Activated CD8-positive, alpha-beta memory T cell treated with anti-CD3 and anti-CD28 coated beads, Interleukin-2, amount 50 U/mL, for 24 hours (primary cell): ENCODE results near the gene IFNL3.
"Not testable (repeated sequence)": the region's sequence is repeated elsewhere in the genome, so short reads cannot be mapped to it uniquely, and the experiment has no call there.

Source experiments
- DNase-seq: peaks from one replicate; pipeline ENCODE4 v3.0.0-alpha.2; 2020; ENCODE audit errors: extremely low read depth

IFNL3 gene

DNA sequence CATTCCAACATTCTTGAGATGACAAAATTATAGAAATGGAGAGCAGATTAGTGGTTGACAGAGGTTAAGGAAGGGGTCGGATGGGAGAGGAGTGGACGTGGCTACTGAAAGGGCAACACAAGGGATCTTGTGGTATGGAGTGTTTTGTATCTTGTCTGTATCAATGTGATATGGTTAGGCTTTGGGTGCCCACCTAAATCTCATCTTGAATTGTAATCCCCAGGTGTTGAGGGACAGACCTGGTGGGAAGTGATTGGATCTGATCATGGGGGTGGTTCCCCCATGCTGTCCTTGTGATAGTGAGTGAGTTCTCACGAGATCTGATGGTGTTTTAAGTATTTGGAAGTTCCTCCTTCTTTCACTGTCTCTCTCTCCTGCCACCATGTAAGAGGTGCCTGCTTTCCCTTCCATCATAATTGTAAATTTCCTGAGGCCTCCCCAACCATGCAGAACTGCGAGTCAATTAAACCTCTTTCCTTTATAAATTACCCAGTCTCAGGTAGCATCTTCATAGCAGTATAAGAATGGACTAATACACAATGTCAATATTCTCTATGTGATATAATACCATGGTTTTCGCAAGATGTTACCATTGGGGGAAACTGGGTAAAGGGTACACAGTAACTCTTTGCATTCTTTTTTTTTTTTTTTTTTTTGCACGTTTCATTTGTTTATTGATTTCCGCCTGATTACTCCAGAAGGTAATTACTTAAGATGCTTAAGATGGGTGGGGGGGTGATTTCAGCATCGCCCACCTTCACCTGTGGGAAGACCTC is 8.8 kb upstream of the IFNL3 start:
- DNase-seq = no peak

DNA sequence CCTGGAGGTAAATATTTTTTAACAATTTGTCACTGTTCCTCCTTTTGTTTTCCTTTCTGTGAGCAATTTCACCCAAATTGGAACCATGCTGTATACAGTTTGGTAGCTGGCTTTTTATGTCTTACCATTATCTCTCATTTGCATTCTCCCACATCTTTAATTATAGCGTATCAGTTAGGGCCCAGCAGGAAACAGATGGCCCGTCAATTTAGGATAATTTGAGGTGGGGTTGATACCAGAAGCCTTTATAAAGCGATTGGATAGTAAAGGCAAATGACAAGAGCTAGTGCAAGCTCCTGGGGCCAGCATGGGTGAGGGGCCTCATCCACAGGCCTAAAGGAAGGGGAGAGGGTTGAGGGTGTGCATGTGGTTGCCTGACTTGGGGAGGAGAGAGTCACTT is 7.7 kb upstream of the IFNL3 start:
- DNase-seq = no peak

DNA sequence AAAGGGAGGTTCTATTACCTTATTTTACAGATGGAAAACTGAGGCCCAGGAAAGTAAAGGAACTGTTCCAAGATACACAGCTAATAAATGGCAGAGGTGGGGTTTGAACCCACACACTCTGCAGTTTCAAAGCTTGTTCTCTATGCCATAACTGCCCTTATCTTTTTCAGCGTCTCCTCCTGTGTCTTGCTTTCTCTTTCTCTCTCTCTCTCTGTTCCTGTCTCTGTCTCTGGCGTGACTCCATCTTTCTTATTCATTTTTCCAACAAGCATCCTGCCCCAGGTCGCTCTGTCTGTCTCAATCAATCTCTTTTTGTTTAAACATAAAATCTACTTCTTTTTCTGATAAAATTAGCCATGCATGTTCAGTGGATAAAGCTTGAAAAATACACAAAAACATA is 7.0 kb upstream of the IFNL3 start:
- DNase-seq = no peak

DNA sequence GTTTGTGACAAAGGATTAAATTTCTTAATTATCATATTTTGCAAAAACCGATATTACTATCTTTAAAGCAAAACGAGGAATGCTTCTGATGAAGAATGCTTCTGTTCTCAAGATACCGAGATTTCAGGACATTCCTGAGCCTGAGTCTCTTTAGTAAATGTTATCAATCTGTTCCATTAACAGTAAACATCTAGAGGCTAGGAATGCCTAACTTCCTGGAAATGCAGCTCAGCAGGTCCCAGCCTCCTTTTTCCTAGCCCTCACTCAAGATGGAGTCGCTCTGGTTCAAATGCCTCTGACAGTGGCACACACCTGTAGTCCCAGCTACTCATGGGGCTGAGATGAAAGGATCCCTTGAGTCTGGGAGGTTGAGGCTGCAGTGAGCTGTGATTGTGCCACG is 6.3 kb upstream of the IFNL3 start:
- no peak for DNase-seq

DNA sequence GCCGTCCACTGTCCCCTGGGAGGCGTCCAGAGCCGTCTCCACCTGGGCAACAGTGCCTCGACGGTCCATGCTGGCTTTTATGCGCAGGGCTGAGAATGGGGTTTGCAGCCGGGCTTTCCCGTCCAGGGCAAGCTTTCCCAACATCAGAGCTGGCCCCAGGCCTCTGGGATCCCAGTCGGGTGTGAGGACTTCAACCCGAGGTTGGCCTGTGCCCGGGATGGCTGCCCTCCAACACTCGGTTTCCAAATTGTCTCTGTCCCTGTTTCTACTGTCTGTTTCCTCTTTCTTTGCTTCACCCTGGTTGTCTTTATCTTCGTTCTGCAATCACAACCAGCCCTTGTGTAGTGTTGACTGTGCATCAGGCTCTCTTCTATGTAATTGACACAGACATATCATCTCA is 4.0 kb upstream of the IFNL3 start, which contains the start of gene IFNL4:
TSS of gene IFNL4 (minus strand) at position 51 of the 400 bp plus-strand sequence.
- DNase-seq = no peak

DNA sequence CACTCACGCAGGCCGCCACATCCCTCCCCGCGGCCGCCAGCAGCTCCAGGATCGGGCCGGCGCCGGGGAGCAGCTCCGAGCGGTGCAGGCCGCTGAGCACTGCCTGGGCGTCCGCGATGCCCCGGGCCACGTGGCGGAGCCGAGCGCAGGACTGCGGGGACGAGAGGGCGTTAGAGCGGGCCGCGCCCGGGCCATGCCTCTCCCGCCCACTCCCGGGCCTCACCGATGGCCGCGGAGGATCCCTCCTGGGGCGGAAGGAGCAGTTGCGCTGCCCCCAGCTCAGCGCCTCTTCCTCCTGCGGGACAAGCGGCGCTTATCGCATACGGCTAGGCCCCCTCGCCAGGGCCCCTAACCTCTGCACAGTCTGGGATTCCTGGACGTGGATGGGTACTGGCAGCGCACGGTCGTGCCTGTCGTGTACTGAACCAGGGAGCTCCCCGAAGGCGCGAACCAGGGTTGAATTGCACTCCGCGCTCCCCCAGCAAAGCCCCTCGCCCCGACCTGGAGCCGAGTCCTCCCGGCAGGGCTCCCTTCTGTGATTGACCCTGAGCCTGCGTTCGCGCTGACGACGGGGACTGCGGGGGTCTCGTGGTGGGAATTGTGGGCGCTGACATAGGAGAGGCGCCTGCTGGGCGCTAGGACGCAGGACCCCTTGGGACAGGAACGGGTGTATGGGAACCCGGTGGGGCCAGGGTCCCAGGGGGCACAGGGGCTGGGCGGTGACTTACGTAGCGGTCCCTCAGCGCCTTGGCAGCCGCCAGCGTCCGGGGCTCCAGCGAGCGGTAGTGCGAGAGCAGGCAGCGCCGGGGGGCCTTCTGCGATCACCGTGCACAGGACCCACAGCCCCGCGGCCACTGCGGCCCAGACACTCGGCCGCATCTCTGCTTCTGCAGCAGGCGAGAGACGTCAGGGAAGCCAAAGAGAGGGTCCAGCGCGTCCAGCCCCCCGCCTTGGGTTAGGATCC is 3.2 kb upstream of the IFNL3 start:
- no peak for DNase-seq

DNA sequence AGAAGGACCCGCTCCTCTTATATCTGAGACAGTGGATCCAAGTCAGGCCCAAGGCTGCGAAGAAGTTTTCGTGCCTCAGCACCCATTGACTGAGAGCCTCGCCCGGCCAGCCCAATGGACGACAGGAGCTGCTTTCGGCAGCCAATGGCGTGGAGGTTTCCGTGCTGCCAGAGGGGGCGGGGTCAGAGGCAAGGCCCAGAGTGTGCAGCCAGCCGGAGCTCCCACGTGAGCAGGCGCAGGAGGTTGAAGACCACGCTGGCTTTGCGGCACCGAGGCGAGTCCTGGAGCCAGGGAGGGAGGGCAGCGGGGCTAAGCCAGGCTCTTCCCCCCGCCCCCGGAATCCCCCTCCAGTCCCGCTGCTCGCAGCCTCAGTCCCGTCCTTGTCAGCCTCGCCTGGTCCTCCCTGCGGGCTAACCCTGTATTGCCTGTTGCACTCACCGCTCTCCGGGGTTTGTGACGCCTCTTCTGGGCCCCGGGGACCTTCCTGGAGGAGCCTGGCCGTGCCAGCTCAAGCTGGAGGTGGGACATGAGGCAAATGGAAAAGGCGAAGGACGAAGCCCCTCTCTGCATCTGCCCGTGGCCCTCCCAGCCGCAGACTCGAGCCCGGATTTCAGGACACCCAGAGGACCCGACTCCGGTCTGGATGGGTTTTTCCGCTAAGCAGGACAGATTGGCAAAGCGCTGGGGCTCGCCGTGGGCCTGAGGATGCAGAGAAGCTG is 2.3 kb upstream of the IFNL3 start:
- DNase-seq = no peak

DNA sequence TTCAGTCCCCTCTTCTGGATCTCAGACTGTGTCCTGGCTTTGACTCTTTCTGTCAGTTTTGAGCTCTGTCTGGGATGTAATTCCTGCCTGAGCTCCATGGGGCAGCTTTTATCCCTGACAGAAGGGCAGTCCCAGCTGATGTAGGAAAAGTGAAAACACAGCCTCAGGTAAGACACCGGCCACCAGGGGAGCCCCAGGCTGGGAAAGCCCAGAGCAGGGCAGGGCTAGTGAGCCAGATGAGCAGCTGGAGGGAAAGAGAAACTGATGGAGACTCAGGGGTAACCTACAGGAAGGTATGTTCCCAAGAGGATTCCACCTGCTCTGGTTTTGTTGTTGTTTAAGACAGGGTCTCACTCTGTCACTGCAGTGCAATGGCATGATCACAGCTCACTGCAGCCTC is 360 bp upstream of the IFNL3 start:
- DNase-seq = not testable (repeated sequence)

DNA sequence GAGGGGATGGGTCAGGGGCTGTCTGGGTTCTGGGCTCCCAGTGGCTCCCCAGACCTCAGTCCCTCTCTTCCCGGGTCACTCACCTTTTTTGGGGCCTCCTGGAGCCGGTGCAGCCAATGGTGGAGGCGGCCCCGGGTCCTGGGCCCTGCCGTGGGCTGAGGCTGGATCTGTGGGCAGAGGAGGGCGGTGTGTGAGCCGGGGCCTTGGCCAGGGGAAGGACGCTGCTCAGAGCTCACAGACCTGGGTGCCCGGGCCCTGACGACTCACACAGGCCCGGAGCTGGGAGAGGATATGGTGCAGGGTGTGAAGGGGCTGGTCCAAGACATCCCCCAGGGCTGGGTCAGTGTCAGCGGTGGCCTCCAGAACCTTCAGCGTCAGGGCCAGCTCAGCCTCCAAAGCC is 1.1 kb downstream of the IFNL3 start:
- DNase-seq = not testable (repeated sequence)

DNA sequence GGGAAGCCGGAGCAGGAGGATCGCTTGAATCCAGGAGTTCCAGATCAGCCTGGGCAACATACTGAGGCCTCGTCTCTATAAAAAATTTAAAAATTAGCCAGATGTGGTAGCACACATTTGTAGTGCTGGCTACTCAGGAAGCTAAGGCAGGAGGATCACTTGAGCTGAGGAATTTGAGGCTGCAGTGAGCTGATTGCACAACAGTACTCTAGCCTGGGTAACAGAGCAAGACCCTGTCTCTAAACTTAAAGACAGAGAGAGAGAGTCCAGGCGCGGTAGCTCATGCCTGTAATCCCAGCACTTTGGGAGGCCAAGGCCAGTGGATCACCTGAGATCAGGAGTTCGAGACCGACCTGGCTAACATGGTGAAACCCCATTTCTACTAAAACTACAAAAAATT is 4.4 kb downstream of the IFNL3 start:
- no peak for DNase-seq

DNA sequence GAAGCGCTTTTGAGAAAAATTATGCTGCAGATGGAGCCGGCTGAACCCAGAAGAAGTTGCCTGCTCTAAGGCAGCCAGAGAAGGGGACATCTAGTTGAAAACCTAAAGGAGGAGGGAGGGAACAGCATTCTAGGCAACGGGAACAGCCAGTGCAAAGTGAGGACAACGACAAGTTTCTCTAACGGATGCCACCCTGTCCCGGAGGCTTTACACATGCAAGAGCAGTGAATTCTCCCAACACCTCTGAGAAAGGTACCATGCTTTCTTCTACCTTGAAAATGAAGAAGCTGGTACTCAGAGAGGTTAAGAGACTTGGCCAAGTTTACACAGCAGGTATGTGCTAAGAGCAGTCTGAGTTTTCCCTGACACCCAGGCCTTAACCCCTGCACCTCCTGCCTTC is 5.9 kb downstream of the IFNL3 start:
- no peak for DNase-seq

DNA sequence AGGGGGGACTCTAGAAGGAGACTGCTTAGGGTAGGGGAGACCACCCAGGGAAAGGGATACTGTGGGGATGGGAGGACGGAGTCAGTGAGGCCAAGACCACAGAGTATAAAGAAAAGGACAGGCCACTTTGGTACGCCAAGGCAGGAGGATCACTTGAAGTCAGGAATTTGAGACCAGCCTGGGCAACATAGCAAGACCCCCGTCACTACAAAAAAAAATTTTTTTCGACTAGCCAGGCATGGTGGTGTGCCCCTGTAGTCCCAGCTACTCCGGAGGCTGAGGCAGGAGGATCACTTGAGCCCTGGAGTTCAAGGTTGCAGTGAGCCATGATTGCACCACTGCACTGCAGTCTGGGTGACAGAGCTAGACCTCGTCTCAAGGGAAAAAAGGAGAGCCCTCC is 6.6 kb downstream of the IFNL3 start:
- DNase-seq = no peak

DNA sequence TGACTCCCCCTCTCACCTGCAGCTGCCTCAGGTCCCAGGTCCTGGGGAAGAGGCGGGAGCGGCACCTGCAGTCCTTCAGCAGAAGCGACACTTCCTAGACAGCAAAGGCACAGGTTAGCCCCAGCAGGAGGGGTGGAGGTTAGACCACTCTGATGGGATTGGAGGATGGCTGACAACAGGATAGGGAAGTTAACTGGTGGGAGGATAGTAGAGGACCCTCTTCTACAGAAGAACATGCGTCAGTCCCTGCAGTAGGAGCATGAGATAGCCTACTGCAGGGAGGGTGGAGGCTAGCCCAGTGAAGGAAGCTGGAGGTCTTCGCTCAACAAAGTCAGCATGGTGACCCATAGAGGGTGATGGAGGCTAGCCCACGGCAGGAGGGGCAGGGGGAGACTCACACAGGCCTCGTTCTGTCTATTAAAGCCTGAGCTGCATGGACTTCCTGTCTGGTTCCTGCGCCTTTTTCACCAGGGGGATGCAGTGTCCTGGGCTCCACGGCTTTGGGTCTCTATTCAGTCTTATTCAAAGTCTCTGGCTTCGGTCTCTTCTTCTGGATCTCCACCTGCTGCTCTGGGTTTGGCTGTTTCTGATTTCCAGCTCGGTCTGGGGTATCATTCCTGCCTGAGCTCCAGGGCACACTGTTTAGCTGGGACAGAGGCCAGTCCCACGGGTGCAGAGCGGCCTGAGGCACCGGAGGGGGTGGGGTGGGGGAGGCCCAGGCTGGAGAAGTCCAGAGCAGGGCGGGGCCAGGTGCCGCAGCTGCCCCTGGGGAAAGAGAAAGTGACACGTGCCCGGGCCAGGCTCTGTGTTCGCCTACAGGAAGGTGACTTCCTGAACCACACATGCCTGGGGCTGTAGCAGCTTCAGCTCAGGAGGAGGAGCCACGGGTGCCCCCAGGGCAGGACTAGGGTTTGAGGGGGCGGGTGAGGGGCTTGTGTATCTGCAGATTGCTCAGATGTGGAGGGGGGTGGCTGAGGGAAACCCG is 7.3 kb downstream of the IFNL3 start:
- DNase-seq = no peak

DNA sequence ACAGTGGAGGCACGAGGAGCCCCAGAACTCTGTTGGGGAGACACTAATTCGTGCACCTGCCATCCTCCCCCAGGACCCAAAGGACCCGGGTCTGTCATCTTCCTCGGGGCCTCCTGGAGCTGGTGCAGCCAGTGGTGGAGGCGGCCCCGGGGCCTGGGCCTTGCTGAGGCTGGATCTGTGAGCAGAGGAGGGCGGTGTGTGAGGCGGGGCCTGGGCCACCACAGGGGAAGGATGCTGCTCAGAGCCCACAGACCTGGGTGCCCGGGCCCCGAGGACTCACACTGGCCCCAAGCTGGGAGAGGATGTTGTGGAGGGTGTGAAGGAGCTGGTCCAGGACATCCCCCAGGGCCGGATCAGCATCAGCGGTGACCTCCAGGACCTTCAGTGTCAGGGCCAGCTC is 8.3 kb downstream of the IFNL3 start:
- DNase-seq = no peak

DNA sequence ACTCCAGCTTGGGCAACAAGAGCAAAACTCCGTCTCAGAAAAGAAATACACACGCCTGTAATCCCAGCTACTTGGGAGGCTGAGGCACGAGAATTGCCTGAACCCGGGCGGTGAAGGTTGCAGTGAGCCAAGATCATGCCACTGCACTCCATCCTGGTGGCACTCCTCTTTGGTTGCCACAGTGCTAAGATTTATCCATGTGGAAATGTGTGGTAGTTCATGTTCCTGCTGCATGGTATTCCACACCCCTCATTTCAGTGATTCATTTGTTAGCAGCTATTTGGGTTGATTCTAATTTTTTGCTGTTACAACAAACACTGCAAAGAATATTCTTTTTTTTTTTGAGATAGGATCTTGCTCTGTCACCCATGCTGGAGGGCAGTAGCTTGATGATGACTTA is 12.1 kb downstream of the IFNL3 start:
- no peak for DNase-seq

DNA sequence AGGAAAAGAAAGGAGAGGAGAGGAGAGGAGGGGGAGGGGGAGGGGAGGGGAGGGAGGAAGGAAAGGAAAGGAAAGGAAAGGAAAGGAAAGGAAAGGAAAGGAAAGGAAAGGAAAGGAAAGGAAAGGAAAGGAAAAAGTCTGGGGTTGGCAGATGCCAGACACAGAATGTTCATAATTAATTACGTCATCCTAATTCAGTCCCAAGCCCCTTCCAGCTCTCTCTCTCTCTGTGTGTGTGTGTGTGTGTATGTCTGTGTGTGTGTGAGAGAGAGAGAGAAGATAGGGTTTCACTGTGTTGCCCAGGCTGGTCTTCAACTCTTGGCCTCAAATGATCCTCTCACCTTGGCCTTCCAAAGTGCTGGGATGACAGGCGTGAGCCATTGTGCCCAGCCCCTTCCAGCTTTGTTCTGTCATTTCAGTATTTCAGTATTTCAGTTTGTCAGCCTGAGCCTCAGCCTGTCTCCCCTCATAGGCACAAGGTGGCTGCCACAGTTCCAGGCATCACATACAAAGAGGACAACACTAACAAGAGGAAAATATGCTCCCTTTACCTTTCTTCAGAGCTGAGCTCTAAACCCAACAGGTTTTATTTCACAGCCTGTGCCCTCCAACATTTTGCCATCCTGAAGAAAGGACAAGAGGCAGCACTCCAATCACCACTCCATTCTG is 14.6 kb downstream of the IFNL3 start:
- no peak for DNase-seq

DNA sequence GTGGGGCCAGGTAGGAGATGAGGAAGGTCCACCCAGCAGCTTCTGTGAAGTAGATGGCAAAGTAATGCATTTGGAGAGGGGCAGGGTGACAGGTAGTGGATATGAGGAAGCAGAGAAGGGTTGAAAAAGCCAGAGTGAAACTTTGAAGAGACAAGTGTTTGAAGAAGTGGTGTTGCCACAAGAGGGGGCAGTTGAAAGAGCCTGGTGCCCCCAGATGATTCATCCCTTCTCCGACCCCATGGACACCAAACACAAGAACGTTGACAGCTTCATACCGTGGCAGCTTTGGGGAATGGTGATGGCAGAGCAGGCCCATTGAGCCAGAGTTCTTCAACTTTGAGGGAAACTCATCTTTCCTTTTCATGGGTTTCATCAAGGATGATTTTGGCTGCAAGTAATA is 19.9 kb downstream of the IFNL3 start:
- no peak for DNase-seq

DNA sequence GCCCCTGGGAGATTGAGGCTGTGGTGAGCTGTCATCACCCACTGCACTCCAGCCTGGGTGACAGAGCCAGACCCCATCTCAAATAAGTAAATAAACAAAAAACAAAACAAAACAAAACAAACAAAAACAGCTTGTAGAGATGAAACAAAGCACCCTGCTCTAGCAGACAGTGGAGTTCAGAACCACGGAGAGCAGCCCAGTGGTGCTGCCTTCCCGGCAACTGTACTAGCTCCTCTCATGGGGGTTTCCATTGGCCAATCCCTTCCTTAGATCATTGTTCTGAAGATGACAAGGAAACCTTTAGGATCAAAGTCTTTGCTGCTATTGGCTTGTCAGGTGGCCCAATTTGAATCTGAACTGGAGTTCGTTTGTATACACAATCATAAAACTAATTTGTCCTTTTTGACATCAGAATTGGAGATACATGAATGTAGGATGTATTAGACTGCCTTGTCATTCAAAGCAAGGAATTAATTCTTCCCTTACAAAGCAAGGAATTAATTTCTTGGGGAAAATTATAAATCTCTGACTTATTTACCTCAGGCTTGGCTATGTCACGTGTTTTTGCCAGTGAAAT is 21.0 kb downstream of the IFNL3 start:
- no peak for DNase-seq

DNA sequence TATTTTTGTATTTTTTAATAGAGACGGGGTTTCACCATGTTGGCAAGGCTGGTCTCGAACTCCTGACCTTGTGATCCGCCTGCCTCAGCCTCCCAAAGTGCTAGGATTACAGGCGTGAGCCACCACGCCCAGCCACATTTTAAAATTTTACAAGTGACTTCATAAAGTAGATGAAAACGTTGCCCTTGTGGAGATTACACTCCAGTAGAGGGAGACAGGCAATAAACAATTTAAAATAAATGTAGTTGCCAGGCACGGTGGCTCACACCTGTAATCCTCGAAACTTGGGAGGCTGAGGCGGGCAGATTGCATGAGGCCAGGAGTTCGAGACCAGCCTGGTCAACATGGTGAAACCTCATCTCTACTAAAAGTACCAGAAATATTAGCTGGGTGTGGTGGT is 25.7 kb downstream of the IFNL3 start:
- not testable (repeated sequence) for DNase-seq
